ENCODE measurements around the gene OPCML.

OPCML gene

GRCh38 chr11:132993991-132994502 is 538.3 kb downstream of the OPCML start:
- Histone ChIP-seq H3K4me3 (ENCODE audit: low read depth, low read length) (no peak overlapping the region), H3K4me1 (ENCODE audit: control insufficient read depth, insufficient read depth, low read length, unreplicated experiment) (no peaks in the 10 kb centered on the region), H3K79me2 (ENCODE audit: control insufficient read depth, insufficient read depth, low read length, unreplicated experiment) (no peaks in the 10 kb centered on the region), H3K36me3 (ENCODE audit: insufficient read depth, low read length) (no peaks in the 10 kb centered on the region), H3K27ac (ENCODE audit: low read depth, low read length) (no peak overlapping the region), H3K27me3 (ENCODE audit: insufficient read depth, low read length) (no peaks in the 10 kb centered on the region), H2AFZ (ENCODE audit: low read length, unreplicated experiment) (no peak overlapping the region)

- H3K4me1 ChIP-seq (ENCODE audit: control insufficient read depth, insufficient read depth, low read length, unreplicated experiment), result no peaks in the 10 kb centered on the region
- H3K27me3 ChIP-seq (ENCODE audit: insufficient read depth, low read length), result no peaks in the 10 kb centered on the region
- H2AFZ ChIP-seq (ENCODE audit: low read length, unreplicated experiment), result no peak overlapping the region
- H3K36me3 ChIP-seq (ENCODE audit: insufficient read depth, low read length), result no peaks in the 10 kb centered on the region
- no peak overlapping the region for H3K27ac ChIP-seq (ENCODE audit: low read depth, low read length)
- no peaks in the 10 kb centered on the region for H3K79me2 ChIP-seq (ENCODE audit: control insufficient read depth, insufficient read depth, low read length, unreplicated experiment)
- H3K4me3 ChIP-seq (ENCODE audit: low read depth, low read length), result no peak overlapping the region
Measured at GRCh38 chr11:132992838-132993631, 539.3 kb downstream of the OPCML start.

GRCh38 chr11:132988411-132988810 is 543.9 kb downstream of the OPCML start:
- no peak overlapping the region for H3K4me3 ChIP-seq (ENCODE audit: low read depth, low read length)
- H3K36me3 ChIP-seq (ENCODE audit: insufficient read depth, low read length), result no peaks in the 10 kb centered on the region
- no peaks in the 10 kb centered on the region for H3K4me1 ChIP-seq (ENCODE audit: control insufficient read depth, insufficient read depth, low read length, unreplicated experiment)
- H2AFZ ChIP-seq (ENCODE audit: low read length, unreplicated experiment), result no peak overlapping the region
- H3K27me3 ChIP-seq (ENCODE audit: insufficient read depth, low read length), result no peaks in the 10 kb centered on the region
- H3K27ac ChIP-seq (ENCODE audit: low read depth, low read length), result no peak overlapping the region
- no peaks in the 10 kb centered on the region for H3K79me2 ChIP-seq (ENCODE audit: control insufficient read depth, insufficient read depth, low read length, unreplicated experiment)

GRCh38 chr11:132987936-132988335 is 544.4 kb downstream of the OPCML start:
- no peak overlapping the region for H3K4me3 ChIP-seq (ENCODE audit: low read depth, low read length)
- no peak overlapping the region for H3K27ac ChIP-seq (ENCODE audit: low read depth, low read length)
- no peaks in the 10 kb centered on the region for H3K79me2 ChIP-seq (ENCODE audit: control insufficient read depth, insufficient read depth, low read length, unreplicated experiment)
- no peaks in the 10 kb centered on the region for H3K27me3 ChIP-seq (ENCODE audit: insufficient read depth, low read length)
- no peaks in the 10 kb centered on the region for H3K4me1 ChIP-seq (ENCODE audit: control insufficient read depth, insufficient read depth, low read length, unreplicated experiment)
- H2AFZ ChIP-seq (ENCODE audit: low read length, unreplicated experiment), result no peak overlapping the region
- H3K36me3 ChIP-seq (ENCODE audit: insufficient read depth, low read length), result no peaks in the 10 kb centered on the region

GRCh38 chr11:132983641-132983978 is 548.7 kb downstream of the OPCML start:
- H3K36me3 ChIP-seq (ENCODE audit: insufficient read depth, low read length), result no peaks in the 10 kb centered on the region
- no peak overlapping the region for H3K27ac ChIP-seq (ENCODE audit: low read depth, low read length)
- H3K79me2 ChIP-seq (ENCODE audit: control insufficient read depth, insufficient read depth, low read length, unreplicated experiment), result no peaks in the 10 kb centered on the region
- no peak overlapping the region for H2AFZ ChIP-seq (ENCODE audit: low read length, unreplicated experiment)
- no peaks in the 10 kb centered on the region for H3K27me3 ChIP-seq (ENCODE audit: insufficient read depth, low read length)
- H3K4me1 ChIP-seq (ENCODE audit: control insufficient read depth, insufficient read depth, low read length, unreplicated experiment), result no peaks in the 10 kb centered on the region
- H3K4me3 ChIP-seq (ENCODE audit: low read depth, low read length), result no peak overlapping the region

- H3K79me2 ChIP-seq (ENCODE audit: control insufficient read depth, insufficient read depth, low read length, unreplicated experiment), result no peaks in the 10 kb centered on the region
- H3K27ac ChIP-seq (ENCODE audit: low read depth, low read length), result no peak overlapping the region
- H3K4me3 ChIP-seq (ENCODE audit: low read depth, low read length), result no peak overlapping the region
- no peaks in the 10 kb centered on the region for H3K4me1 ChIP-seq (ENCODE audit: control insufficient read depth, insufficient read depth, low read length, unreplicated experiment)
- H3K36me3 ChIP-seq (ENCODE audit: insufficient read depth, low read length), result no peaks in the 10 kb centered on the region
- no peak overlapping the region for H2AFZ ChIP-seq (ENCODE audit: low read length, unreplicated experiment)
- no peaks in the 10 kb centered on the region for H3K27me3 ChIP-seq (ENCODE audit: insufficient read depth, low read length)
Measured at GRCh38 chr11:132982772-132983640, 549.3 kb downstream of the OPCML start.

GRCh38 chr11:132981131-132981956 is 551.0 kb downstream of the OPCML start:
- H3K4me1 ChIP-seq (ENCODE audit: control insufficient read depth, insufficient read depth, low read length, unreplicated experiment), result no peaks in the 10 kb centered on the region
- H3K27me3 ChIP-seq (ENCODE audit: insufficient read depth, low read length), result no peaks in the 10 kb centered on the region
- H3K79me2 ChIP-seq (ENCODE audit: control insufficient read depth, insufficient read depth, low read length, unreplicated experiment), result no peaks in the 10 kb centered on the region
- H3K36me3 ChIP-seq (ENCODE audit: insufficient read depth, low read length), result no peaks in the 10 kb centered on the region
- H2AFZ ChIP-seq (ENCODE audit: low read length, unreplicated experiment), result no peak overlapping the region
- no peak overlapping the region for H3K27ac ChIP-seq (ENCODE audit: low read depth, low read length)
- no peak overlapping the region for H3K4me3 ChIP-seq (ENCODE audit: low read depth, low read length)

- Histone ChIP-seq H3K27ac (ENCODE audit: low read depth, low read length) (no peak overlapping the region), H3K36me3 (ENCODE audit: insufficient read depth, low read length) (no peaks in the 10 kb centered on the region), H3K79me2 (ENCODE audit: control insufficient read depth, insufficient read depth, low read length, unreplicated experiment) (no peaks in the 10 kb centered on the region), H3K27me3 (ENCODE audit: insufficient read depth, low read length) (no peaks in the 10 kb centered on the region), H2AFZ (ENCODE audit: low read length, unreplicated experiment) (no peak overlapping the region), H3K4me1 (ENCODE audit: control insufficient read depth, insufficient read depth, low read length, unreplicated experiment) (no peaks in the 10 kb centered on the region), H3K4me3 (ENCODE audit: low read depth, low read length) (no peak overlapping the region)
Measured at GRCh38 chr11:132980670-132981069, 551.6 kb downstream of the OPCML start.

- Histone ChIP-seq H3K4me3 (ENCODE audit: low read depth, low read length) (no peak overlapping the region), H2AFZ (ENCODE audit: low read length, unreplicated experiment) (no peak overlapping the region), H3K79me2 (ENCODE audit: control insufficient read depth, insufficient read depth, low read length, unreplicated experiment) (no peaks in the 10 kb centered on the region), H3K36me3 (ENCODE audit: insufficient read depth, low read length) (no peaks in the 10 kb centered on the region), H3K27me3 (ENCODE audit: insufficient read depth, low read length) (no peaks in the 10 kb centered on the region), H3K4me1 (ENCODE audit: control insufficient read depth, insufficient read depth, low read length, unreplicated experiment) (no peaks in the 10 kb centered on the region), H3K27ac (ENCODE audit: low read depth, low read length) (no peak overlapping the region)
Measured at GRCh38 chr11:132977746-132978145, 554.6 kb downstream of the OPCML start.

- H3K79me2 ChIP-seq (ENCODE audit: control insufficient read depth, insufficient read depth, low read length, unreplicated experiment), result no peaks in the 10 kb centered on the region
- H2AFZ ChIP-seq (ENCODE audit: low read length, unreplicated experiment), result no peak overlapping the region
- no peaks in the 10 kb centered on the region for H3K27me3 ChIP-seq (ENCODE audit: insufficient read depth, low read length)
- no peaks in the 10 kb centered on the region for H3K4me1 ChIP-seq (ENCODE audit: control insufficient read depth, insufficient read depth, low read length, unreplicated experiment)
- H3K36me3 ChIP-seq (ENCODE audit: insufficient read depth, low read length), result no peaks in the 10 kb centered on the region
- no peak overlapping the region for H3K4me3 ChIP-seq (ENCODE audit: low read depth, low read length)
- H3K27ac ChIP-seq (ENCODE audit: low read depth, low read length), result no peak overlapping the region
Measured at GRCh38 chr11:132977241-132977640, 555.1 kb downstream of the OPCML start.
